Naive thymus-derived CD8-positive, alpha-beta T cell (primary cell): ENCODE results near the gene OR12D1. TPM values are rescaled to one million over a fixed set of nuclear protein-coding genes. Genes with fewer than 3 reads are reported as not detected.

Experiments
- ATAC-seq, 2 donors: fragments of 150-1000 bp; cut with Tn5 transposase in 1 of 2; sonication (Bioruptor Pico), chemical (Tn5 transposase) in 1 of 2; 1 replicate in 1 of 2; 2 replicates in 1 of 2; pipeline ENCODE4 v1.10.0; 2021; ENCODE audit warnings: mild to moderate bottlenecking in 2 of 2, moderate library complexity in 2 of 2
- POLR2A ChIA-PET: fragments of 350-600 bp; sonication (Branson Sonifier 250); formaldehyde crosslinking; loops from one replicate; lab custom pipeline; 2021; ENCODE audit warnings: antibody characterized with exemption; lab: Charles Lee
- DNase-seq, 10 donors: peaks; one replicate each; pipeline versions ENCODE4 v3.0.0 to v3.0.0-alpha.2; 2020 to 2022
- H3K27ac Mint-ChIP-seq, 10 donors: one replicate each; pipeline ENCODE4 v1.8.0; 2020 to 2022; ENCODE audit warnings: mild to moderate bottlenecking in 10 of 10, mixed read lengths in 10 of 10, moderate library complexity in 4 of 10, inconsistent platforms in 1 of 10
- H3K27me3 Mint-ChIP-seq, 5 donors: one replicate each; pipeline ENCODE4 v1.8.0; 2021 to 2022; ENCODE audit warnings: mixed read lengths in 5 of 5
- H3K36me3 Mint-ChIP-seq, 3 donors: one replicate each; pipeline ENCODE4 v1.8.0; 2020 to 2022; ENCODE audit warnings: mixed read lengths in 3 of 3, mild to moderate bottlenecking in 2 of 3, inconsistent platforms in 1 of 3
- H3K4me1 Mint-ChIP-seq, 4 donors: one replicate each; pipeline ENCODE4 v1.8.0; 2021 to 2022; ENCODE audit warnings: mixed read lengths in 4 of 4
- H3K4me3 Mint-ChIP-seq, 10 donors: one replicate each; pipeline ENCODE4 v1.8.0; 2020 to 2022; ENCODE audit warnings: mild to moderate bottlenecking in 10 of 10, mixed read lengths in 10 of 10, moderate library complexity in 6 of 10, inconsistent platforms in 1 of 10
- H3K9me3 Mint-ChIP-seq, 9 donors: one replicate each; pipeline ENCODE4 v1.8.0; 2020 to 2022; ENCODE audit warnings: mixed read lengths in 9 of 9, mild to moderate bottlenecking in 3 of 9, inconsistent platforms in 1 of 9, moderate library complexity in 1 of 9
- polyA plus RNA-seq, 3 donors: library from polyadenylated mRNA; unstranded; fragments of 300-500 nt; fragmentation: Illumina TruSeq; gene quantifications; one replicate each; pipeline ENCODE4 v1.2.3, GENCODE V29; 2021
- total RNA-seq, 8 experiments: library from RNA in 2 of 8; stranded (reverse) in 2 of 8; gene quantifications; one replicate each; pipeline ENCODE4 v1.2.3 and lab custom pipeline; 2021 to 2026

OR12D1 gene
- total RNA-seq (not detected), polyA plus RNA-seq (not detected), total RNA-seq (lab: John Stamatoyannopoulos, UW) (0 reads per million in 6 experiments)

- Mint-ChIP-seq H3K4me3 (no peak within 1 kb of the TSS), H3K4me1 (no peaks in the 10 kb centered on the region), H3K9me3 (peaks cover 8 to 29% (median 18%) of the 10 kb centered on the region in 9 donors), H3K27ac (no peak within 1 kb of the TSS), H3K36me3 (peaks cover 0 to 24% (median 0%) of the 10 kb centered on the region in 3 donors), H3K27me3 (peaks cover 17 to 59% (median 42%) of the 10 kb centered on the region in 5 donors)
- POLR2A ChIA-PET: no interaction called here
- no peak for DNase-seq
- ATAC-seq: no peak
These were observed at the start of gene OR12D1 for GRCh38 chr6:29414588-29414987. Gene OR12D1 (plus strand): TSS chr6:29414928.

GRCh38 chr6:29368765-29369164 lies 46.0 kb upstream of the OR12D1 start, which contains the start of gene OR5V1:
Gene OR5V1 (minus strand): TSS chr6:29368865. CDS start chr6:29356195, 12,670 bp downstream.
- Mint-ChIP-seq H3K27me3 (peaks cover 18 to 26% (median 23%) of the 10 kb centered on the region in 5 donors), H3K36me3 (peaks cover 0 to 8% (median 0%) of the 10 kb centered on the region in 3 donors), H3K27ac (no peak within 1 kb of the TSS), H3K4me1 (no peaks in the 10 kb centered on the region), H3K4me3 (no peak within 1 kb of the TSS), H3K9me3 (peaks cover 0 to 18% (median 0%) of the 10 kb centered on the region in 9 donors)
- POLR2A ChIA-PET: interaction anchor here (0.6 kb wide), 1 partner anchor 9 kb away, joined by 5 read pairs; no protein-coding TSS in a partner anchor
- DNase-seq (peak in 1 of 10 donors; percentile 0), ATAC-seq (no peak)

GRCh38 chr6:29375191-29375590 lies 39.5 kb upstream of the OR12D1 start, which contains the start of gene OR12D3:
Gene OR12D3 (minus strand): TSS chr6:29375291. CDS start chr6:29375287, 4 bp downstream.
- Mint-ChIP-seq H3K36me3 (peaks cover 0 to 14% (median 0%) of the 10 kb centered on the region in 3 donors), H3K4me1 (no peaks in the 10 kb centered on the region), H3K9me3 (peaks cover 0 to 12% (median 0%) of the 10 kb centered on the region in 9 donors), H3K4me3 (no peak within 1 kb of the TSS), H3K27ac (no peak within 1 kb of the TSS), H3K27me3 (peaks cover 21 to 53% (median 40%) of the 10 kb centered on the region in 5 donors)
- POLR2A ChIA-PET: no interaction called here
- ATAC-seq: no peak
- no peak for DNase-seq

GRCh38 chr6:29376003-29376402 lies 38.7 kb upstream of the OR12D1 start:
- no peaks in the 10 kb centered on the region for H3K4me1 Mint-ChIP-seq
- no peak overlapping the region for H3K27ac Mint-ChIP-seq
- POLR2A ChIA-PET: interaction anchor here (0.6 kb wide), 1 partner anchor 1245 kb away, joined by 3 read pairs; no protein-coding TSS in a partner anchor
- H3K36me3 Mint-ChIP-seq: peaks cover 0 to 12% (median 0%) of the 10 kb centered on the region in 3 donors
- peaks cover 0 to 10% (median 0%) of the 10 kb centered on the region in 9 donors for H3K9me3 Mint-ChIP-seq
- no peak for ATAC-seq
- peaks cover 16 to 51% (median 37%) of the 10 kb centered on the region in 5 donors for H3K27me3 Mint-ChIP-seq
- H3K4me3 Mint-ChIP-seq: no peak overlapping the region
- no peak for DNase-seq

DNA sequence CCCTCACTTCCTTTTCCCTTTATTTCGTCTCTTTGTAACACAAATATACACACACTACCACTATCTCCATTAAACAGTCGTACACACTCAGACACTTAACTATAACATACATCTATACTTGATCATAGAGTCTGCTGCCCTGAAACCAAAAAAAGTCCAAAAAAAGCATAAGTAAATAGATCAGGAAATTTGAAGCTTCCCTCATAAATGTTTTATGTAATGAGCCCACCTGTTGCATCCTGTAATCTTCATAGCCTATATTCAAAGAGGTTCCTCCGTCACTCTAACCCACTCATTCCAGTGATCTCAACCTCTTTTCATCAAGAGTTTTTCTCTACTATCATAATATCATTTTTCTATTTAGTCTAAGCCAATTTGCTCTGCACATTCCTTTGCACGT lies 26.2 kb upstream of the OR12D1 start:
- Mint-ChIP-seq H3K27me3 (peaks cover 23 to 61% (median 35%) of the 10 kb centered on the region in 5 donors), H3K27ac (no peak overlapping the region), H3K9me3 (peaks cover 0 to 3% (median 0%) of the 10 kb centered on the region in 9 donors), H3K4me1 (no peaks in the 10 kb centered on the region), H3K36me3 (no peaks in the 10 kb centered on the region), H3K4me3 (no peak overlapping the region)
- POLR2A ChIA-PET: no interaction called here
- DNase-seq (no peak), ATAC-seq (no peak)

GRCh38 chr6:29395331-29395730 lies 19.4 kb upstream of the OR12D1 start, which contains the start of gene OR12D2:
Gene OR12D2 (plus strand): TSS chr6:29395631. CDS start chr6:29396700, 1,069 bp downstream.
- no peak within 1 kb of the TSS for H3K27ac Mint-ChIP-seq
- peaks cover 22 to 70% (median 39%) of the 10 kb centered on the region in 5 donors for H3K27me3 Mint-ChIP-seq
- DNase-seq (no peak), ATAC-seq (no peak)
- H3K36me3 Mint-ChIP-seq: no peaks in the 10 kb centered on the region
- H3K9me3 Mint-ChIP-seq: peaks cover 0 to under 1% (median 0%) of the 10 kb centered on the region in 9 donors
- no peak within 1 kb of the TSS for H3K4me3 Mint-ChIP-seq
- H3K4me1 Mint-ChIP-seq: no peaks in the 10 kb centered on the region
- POLR2A ChIA-PET: no interaction called here

DNA sequence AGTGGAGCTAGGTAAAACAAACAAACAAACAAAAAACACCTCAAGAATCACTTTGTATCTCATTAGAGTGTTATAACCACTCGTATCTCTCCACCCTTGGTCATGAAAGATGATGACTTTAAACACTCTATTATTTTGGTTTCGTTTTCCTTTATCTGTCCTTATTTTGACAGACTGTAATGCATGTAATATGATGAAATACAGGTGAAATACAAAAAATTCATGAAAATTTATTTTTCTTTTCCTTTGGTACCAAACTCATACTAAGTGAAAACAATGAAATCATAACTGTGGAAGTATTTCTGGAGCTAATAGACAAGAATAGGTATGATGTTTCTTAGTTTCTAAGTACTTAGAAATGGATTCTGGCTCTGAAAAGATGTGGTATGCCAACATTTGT lies 15.2 kb upstream of the OR12D1 start:
- DNase-seq: no peak
- H3K4me1 Mint-ChIP-seq: no peaks in the 10 kb centered on the region
- peaks cover 32 to 68% (median 35%) of the 10 kb centered on the region in 5 donors for H3K27me3 Mint-ChIP-seq
- POLR2A ChIA-PET: no interaction called here
- H3K9me3 Mint-ChIP-seq: peaks cover 0 to 2% (median 0%) of the 10 kb centered on the region in 9 donors
- H3K27ac Mint-ChIP-seq: no peak overlapping the region
- ATAC-seq: no peak
- H3K4me3 Mint-ChIP-seq: no peak overlapping the region
- H3K36me3 Mint-ChIP-seq: no peaks in the 10 kb centered on the region

DNA sequence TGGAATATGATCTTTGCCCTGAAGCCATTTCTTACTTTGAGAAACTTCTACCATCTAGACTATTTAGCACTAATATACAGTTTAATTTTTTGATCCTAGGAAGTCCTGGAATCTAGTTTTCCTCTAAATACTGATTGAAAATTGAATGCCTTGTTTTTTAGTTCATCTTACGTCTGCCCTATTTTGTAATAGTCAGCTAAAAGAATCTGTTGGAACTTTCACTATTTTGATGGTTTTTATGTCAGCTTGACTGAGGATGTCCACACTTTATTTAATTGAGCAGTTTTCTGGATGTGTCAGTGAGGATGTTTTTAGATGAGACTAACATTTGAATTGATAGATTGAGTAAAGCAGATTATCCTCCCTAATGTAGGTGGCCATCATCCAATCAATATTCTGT lies 10.9 kb upstream of the OR12D1 start:
- POLR2A ChIA-PET: no interaction called here
- no peak for ATAC-seq
- Mint-ChIP-seq H3K27ac (no peak overlapping the region), H3K4me3 (no peak overlapping the region), H3K9me3 (peaks cover 0 to 17% (median 11%) of the 10 kb centered on the region in 9 donors), H3K4me1 (no peaks in the 10 kb centered on the region), H3K36me3 (peaks cover 0 to 5% (median 0%) of the 10 kb centered on the region in 3 donors), H3K27me3 (peaks cover 28 to 58% (median 32%) of the 10 kb centered on the region in 5 donors)
- DNase-seq: no peak

DNA sequence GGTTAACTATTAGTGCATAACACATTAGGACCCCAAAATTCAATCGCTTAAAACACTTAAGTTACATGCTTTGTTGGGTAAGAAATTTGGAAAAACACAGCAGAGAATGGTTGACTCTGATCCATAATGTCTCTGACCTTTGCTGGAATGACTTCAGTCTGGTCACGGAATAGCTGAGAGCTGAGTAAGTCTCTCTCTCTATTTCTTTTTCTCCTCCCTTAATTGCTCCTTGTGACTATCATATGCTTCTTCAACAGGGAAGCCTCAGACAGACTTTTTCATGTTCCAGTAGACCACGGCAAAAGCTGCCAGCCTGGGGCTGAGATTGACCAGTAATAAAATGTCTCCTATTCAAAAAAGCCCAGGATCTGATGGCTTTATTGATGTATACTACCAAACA lies 4.8 kb downstream of the OR12D1 start:
- Mint-ChIP-seq H3K36me3 (no peaks in the 10 kb centered on the region), H3K4me3 (no peak overlapping the region), H3K4me1 (no peaks in the 10 kb centered on the region), H3K27ac (no peak overlapping the region), H3K27me3 (peaks cover 13 to 51% (median 27%) of the 10 kb centered on the region in 5 donors), H3K9me3 (peaks cover 0 to 8% (median 0%) of the 10 kb centered on the region in 9 donors)
- DNase-seq: no peak
- ATAC-seq: no peak
- POLR2A ChIA-PET: no interaction called here

DNA sequence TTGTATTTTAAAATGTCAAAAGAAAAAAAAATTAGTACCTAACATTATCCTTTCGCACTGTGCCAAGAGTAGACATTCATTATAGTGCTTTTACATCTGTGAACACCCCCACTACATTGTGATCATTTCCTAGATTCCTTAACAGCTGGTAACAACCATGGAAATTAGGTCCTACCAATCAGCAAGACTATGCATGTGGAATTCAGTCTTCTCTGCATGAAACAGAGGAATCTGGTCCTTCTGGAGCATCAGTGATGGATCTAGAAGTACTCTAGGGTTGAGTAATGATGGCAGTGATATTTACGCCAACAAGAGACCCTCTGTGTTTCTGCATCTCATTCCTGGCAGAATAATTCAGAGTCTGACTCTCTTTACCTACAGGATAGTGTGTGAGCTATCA lies 9.4 kb downstream of the OR12D1 start:
- DNase-seq: no peak
- H3K27me3 Mint-ChIP-seq: peaks cover 27 to 58% (median 31%) of the 10 kb centered on the region in 5 donors
- no peak overlapping the region for H3K4me3 Mint-ChIP-seq
- H3K36me3 Mint-ChIP-seq: peaks cover 0 to 3% (median 0%) of the 10 kb centered on the region in 3 donors
- POLR2A ChIA-PET: no interaction called here
- no peak for ATAC-seq
- H3K27ac Mint-ChIP-seq: no peak overlapping the region
- H3K4me1 Mint-ChIP-seq: no peaks in the 10 kb centered on the region
- peaks cover 0 to 8% (median 0%) of the 10 kb centered on the region in 9 donors for H3K9me3 Mint-ChIP-seq

- Mint-ChIP-seq H3K36me3 (peaks cover 0 to 3% (median 0%) of the 10 kb centered on the region in 3 donors), H3K4me3 (no peak overlapping the region), H3K9me3 (peaks cover 0 to 8% (median 0%) of the 10 kb centered on the region in 9 donors), H3K4me1 (no peaks in the 10 kb centered on the region), H3K27me3 (peaks cover 30 to 60% (median 35%) of the 10 kb centered on the region in 5 donors), H3K27ac (no peak overlapping the region)
- ATAC-seq (peak in 1 of 2 donors; percentile 42), DNase-seq (no peak)
- POLR2A ChIA-PET: no interaction called here
These were observed 9.8 kb downstream of the OR12D1 start for GRCh38 chr6:29424575-29424974.

- DNase-seq: no peak
- no peaks in the 10 kb centered on the region for H3K4me1 Mint-ChIP-seq
- peaks cover 0 to 8% (median 0%) of the 10 kb centered on the region in 9 donors for H3K9me3 Mint-ChIP-seq
- ATAC-seq: no peak
- no peak overlapping the region for H3K27ac Mint-ChIP-seq
- H3K36me3 Mint-ChIP-seq: peaks cover 0 to 3% (median 0%) of the 10 kb centered on the region in 3 donors
- no peak overlapping the region for H3K4me3 Mint-ChIP-seq
- peaks cover 29 to 57% (median 34%) of the 10 kb centered on the region in 5 donors for H3K27me3 Mint-ChIP-seq
- POLR2A ChIA-PET: no interaction called here
These were observed 10.3 kb downstream of the OR12D1 start for GRCh38 chr6:29425075-29425474.

- Mint-ChIP-seq H3K27me3 (peaks cover 25 to 47% (median 29%) of the 10 kb centered on the region in 5 donors), H3K4me3 (no peak overlapping the region), H3K27ac (peak overlapping the region in 1 of 10 donors; percentile 30), H3K9me3 (peaks cover 0 to 2% (median 0%) of the 10 kb centered on the region in 9 donors), H3K4me1 (no peaks in the 10 kb centered on the region), H3K36me3 (peaks cover 0 to 3% (median 0%) of the 10 kb centered on the region in 3 donors)
- DNase-seq (no peak), ATAC-seq (no peak)
- POLR2A ChIA-PET: no interaction called here
These were observed 11.9 kb downstream of the OR12D1 start for GRCh38 chr6:29426654-29427053.
